Lower leg skin (tissue), 4 donors: ENCODE measurements around the gene ZBTB7B. TPM values are rescaled to one million over a fixed set of nuclear protein-coding genes. Genes with fewer than 3 reads are reported as not detected.

Experiments
- DNase-seq, 2 donors: peaks; one replicate each; pipeline ENCODE4 v3.0.0-alpha.2; 2019; ENCODE audit warnings: low spot score in 2 of 2
- H3K4me3 ChIP-seq: fragments of 200-600 bp; sonication (generic); 2 replicates; pipeline ENCODE4 v1.5.1; 2017; ENCODE audit warnings: mild to moderate bottlenecking, low read depth; ENCODE audit not compliant: poor library complexity, severe bottlenecking
- CTCF ChIP-seq, 3 donors: fragments of 450-650 bp; IDR thresholded peaks; one replicate each; pipeline ENCODE4 v1.5.1; 2016; ENCODE audit warnings: antibody characterized with exemption in 3 of 3, mild to moderate bottlenecking in 3 of 3, moderate library complexity in 2 of 3
- POLR2A ChIP-seq, 2 donors: fragments of 450-650 bp; IDR thresholded peaks; one replicate each; pipeline ENCODE4 v1.6.1; 2016 to 2017; ENCODE audit warnings: antibody characterized with exemption in 2 of 2, mild to moderate bottlenecking in 1 of 2, moderate library complexity in 1 of 2
- WGBS, 2 donors: methylation state at CpG; one replicate each; pipeline ENCODE4 v1.1.5; 2018; 5-methylcytosine and 5-hydroxymethylcytosine counted together
- intact Hi-C: fragments of 100-400 bp; cut with DNase I; formaldehyde crosslinking; loops from one replicate; pipeline ENCODE4 v1.15.0; 2023; ENCODE audit warnings: low total_unique reads
- total RNA-seq, 4 donors: library from RNA; depleted of rRNA; stranded (reverse); fragments of >200 nt; gene quantifications; one replicate each; pipeline ENCODE4 v1.1.0, GENCODE V29; 2016

ZBTB7B gene
- total RNA-seq, 4 donors from 2014 or later, result 270 to 295 (median 286) TPM

- DNase-seq, result no peak
- 17 to 27% methylated on average over 20 to 22 of the region's 22 CpGs for WGBS, 2 donors
- peak overlapping the region; percentile 17 for H3K4me3 ChIP-seq
- intact Hi-C loops, result loop anchor here (10.0 kb wide), 1 partner anchor 45 kb away; no protein-coding TSS in a partner anchor
- TF ChIP-seq CTCF (IDR thresholded peaks at IDR 0.05), result no peak
- no peak for TF ChIP-seq POLR2A (IDR thresholded peaks at IDR 0.05)
Observed at GRCh38 chr1:154969860-154970452, 32.6 kb upstream of the ZBTB7B start.

DNA sequence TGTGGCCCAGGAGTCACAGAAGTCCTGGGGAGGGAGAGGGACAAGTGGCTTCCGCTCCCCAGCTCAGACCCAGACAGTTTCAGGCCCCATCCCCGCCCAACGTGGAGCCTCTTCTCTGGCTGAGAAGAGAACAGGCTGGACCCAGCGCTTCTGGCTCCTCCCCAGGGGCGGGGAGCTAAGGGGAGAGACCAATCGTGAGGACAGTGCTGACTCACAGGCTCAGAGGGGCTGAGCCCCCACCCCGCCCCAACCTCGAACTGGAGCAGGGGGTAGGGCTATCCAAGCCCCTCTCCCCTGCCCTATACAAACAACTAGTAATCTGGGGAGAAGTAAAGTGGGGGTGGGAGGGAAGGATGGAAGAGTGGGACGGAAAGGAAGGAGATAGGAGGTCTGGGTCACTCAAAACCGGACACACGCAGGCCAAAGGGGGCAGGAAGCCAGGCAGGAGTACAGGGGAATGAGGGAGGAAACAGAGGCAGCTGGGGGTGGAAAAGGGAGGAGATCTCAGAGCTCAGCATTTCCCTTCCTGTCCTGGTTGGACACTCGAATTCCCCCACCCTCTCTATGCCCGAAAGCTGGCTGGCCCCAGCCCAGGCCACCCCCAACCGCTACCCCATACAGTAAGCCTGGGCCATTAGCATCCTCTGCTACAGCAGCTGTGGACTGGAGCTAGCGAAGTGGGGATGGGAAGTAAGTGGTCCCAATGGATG, 31.8 kb upstream of the ZBTB7B start, which contains the start of gene SHC1:
TSS of gene SHC1 (minus strand) at position 117 of the 710 bp plus-strand sequence. CDS start 221 bp downstream, outside the sequence.
- TF ChIP-seq CTCF (IDR thresholded peaks at IDR 0.05) (no peak), POLR2A (IDR thresholded peaks at IDR 0.05) (no peak)
- DNase-seq, result peak; percentile 93 to 99
- intact Hi-C loops, result no loop called here
- peak within 1 kb of the TSS; percentile 17 for H3K4me3 ChIP-seq
- 5 to 11% methylated on average over 13 to 15 of the region's 15 CpGs for WGBS, 2 donors

- DNase-seq, result peak in 1 of 2 donors; percentile 67
- no peak overlapping the region for H3K4me3 ChIP-seq
- no peak for TF ChIP-seq CTCF (IDR thresholded peaks at IDR 0.05)
- no peak for TF ChIP-seq POLR2A (IDR thresholded peaks at IDR 0.05)
- WGBS, 2 donors, result 25 to 26% methylated on average over 10 of the region's 10 CpGs
- intact Hi-C loops, result no loop called here
Observed at GRCh38 chr1:154971341-154971998, 31.1 kb upstream of the ZBTB7B start.

- 51 to 62% methylated on average over 3 of the region's 3 CpGs for WGBS, 2 donors
- H3K4me3 ChIP-seq, result no peak overlapping the region
- TF ChIP-seq CTCF (IDR thresholded peaks at IDR 0.05) (no peak), POLR2A (IDR thresholded peaks at IDR 0.05) (no peak)
- DNase-seq, result no peak
- intact Hi-C loops, result no loop called here
Observed at GRCh38 chr1:154972213-154972516, 30.4 kb upstream of the ZBTB7B start.

DNA sequence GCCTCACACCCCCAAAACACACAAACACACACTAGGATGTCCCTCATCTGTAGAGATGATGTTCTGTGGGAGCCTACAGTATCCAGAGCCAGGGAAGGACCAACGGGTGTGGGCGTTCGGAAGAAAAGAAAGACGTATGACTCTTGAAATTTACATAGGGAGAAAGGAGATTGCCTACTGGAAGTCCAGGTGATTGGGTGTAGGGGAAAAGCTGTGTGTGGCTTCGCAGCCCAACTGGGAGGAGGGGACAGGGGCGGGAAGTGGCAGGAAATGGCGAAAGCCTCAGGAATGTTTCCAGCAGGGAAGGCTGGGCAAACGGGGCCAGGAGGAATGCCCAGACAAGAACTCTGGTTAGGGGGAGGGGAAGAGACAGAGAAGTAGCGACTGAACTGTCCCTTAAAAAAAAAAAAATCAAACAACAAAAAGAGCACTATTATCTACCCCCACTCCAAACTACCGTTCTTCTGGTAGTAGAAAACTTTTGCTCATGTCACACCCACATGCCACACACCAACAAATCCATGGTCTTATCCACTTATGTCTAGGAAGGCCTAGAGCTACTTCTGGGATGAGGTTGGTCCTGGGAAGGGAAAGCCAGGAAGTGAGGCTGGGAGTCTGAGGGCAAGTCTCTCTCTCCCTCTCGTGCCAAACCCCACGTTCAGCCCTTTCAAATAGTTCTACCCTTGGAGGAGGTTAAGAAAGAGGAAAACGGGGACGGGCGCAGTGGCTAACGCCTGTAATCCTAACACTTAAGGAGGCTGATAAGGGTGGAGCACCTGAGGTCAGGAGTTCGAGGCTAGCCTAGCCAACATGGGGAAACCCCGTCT, 29.9 kb upstream of the ZBTB7B start:
- intact Hi-C loops, result no loop called here
- TF ChIP-seq POLR2A (IDR thresholded peaks at IDR 0.05) (no peak), CTCF (IDR thresholded peaks at IDR 0.05) (no peak)
- no peak overlapping the region for H3K4me3 ChIP-seq
- WGBS, 2 donors, result 11 to 18% methylated on average over 18 of the region's 18 CpGs
- DNase-seq, result peak; percentile 61 to 95
